GM19397 (cell line): ENCODE results near the gene TMEM88.
A peak's percentile ranks its signal among the peaks of the same experiment; 100 is the strongest.

Experiments
- ATAC-seq: cut with Tn5 transposase; IDR thresholded peaks from one replicate; pipeline ENCODE4 v1.9.1; 2021; ENCODE audit warnings: mild to moderate bottlenecking, moderate library complexity; ENCODE audit not compliant: unreplicated experiment

TMEM88 gene

DNA sequence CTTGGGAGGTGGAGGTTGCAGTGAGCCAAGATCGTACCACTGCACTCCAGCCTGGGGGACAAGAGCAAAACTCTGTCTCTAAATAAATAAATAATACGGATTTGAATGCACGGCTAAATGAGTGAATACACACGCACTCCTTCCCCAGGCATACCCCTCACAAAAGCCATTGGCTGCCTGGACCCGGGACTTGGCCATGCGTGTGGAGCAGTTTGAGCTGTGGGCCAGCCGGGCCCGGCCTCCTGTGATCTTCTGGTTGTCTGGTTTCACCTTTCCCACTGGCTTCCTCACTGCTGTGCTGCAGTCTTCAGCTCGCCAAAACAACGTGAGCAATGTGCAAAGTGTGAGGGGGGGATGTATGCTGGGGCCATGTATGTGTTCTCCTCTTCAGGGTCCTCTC, 22.4 kb upstream of the TMEM88 start:
- no peak for ATAC-seq

DNA sequence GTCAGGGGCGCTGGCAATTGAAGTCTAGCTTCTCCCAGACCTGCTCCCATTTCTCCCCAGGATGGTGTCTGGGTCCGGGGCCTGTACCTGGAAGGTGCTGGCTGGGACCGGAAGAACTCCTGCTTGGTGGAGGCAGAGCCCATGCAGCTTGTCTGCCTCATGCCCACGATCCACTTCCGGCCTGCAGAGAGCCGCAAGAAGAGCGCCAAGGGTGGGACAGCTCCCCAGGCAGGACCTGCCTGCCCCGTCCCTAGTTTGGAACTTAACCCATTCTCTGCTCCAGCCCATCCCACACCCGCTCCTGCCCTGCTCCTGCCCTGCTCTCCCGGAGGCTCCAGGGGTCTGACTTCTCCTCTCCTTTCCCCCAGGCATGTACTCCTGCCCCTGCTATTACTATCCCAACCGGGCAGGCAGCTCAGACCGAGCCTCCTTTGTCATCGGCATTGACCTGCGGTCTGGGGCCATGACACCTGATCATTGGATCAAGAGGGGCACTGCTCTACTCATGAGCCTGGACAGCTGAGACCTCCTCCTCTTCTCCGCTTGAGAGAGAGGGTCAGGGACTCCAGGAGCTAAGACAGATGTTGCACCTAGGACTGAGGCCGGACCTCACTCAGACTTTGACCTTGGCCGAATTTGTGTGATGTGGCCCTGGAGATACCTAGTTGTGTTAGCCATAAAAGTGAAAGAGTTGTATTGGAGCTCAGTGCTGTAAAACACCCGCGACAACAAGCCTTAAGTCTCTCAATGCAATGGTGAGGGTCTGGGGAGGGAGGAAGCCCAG, 21.7 kb upstream of the TMEM88 start:
- ATAC-seq = no peak

DNA sequence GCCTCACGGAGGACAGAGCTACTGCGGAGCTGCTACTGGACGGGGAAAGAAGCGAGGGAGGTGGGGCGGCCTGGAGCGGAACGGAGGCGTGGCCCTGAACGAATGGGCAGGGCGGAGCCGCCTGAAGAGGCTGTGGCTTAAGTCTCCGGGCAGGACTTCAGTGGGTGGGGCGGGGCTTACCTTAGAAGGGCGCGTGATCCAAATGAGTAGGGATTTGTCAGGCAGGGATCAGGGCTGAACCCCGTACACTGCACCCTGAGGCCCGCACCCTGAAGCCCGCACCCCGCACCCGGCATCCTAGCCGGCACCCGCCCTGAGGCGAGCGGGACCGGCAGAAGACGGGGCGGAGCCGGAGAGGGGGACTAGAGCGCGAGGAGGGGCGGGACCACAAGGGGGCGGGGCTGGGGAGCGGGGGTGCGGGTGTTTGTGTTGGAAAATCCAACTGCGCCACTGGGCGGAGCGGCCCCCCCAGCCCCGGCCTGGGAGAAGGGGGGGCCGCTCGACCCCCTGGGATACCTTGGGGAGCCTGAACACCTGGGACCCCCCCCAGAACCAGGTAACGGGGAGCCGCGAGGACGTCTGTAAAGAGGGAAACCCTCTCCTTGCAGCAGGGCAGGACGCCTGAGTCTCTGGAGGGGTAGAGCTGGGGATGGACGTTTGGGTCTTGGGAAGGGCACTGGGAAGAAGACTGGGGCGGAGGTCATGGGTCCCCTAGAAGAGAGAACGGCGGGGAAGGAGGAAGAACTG, 20.9 kb upstream of the TMEM88 start, which contains the start of gene KDM6B:
Gene KDM6B, plus strand, starts transcription at position 423 of the 747 bp plus-strand sequence. CDS start 11,338 bp downstream, outside the sequence.
- ATAC-seq = peak; percentile 38

DNA sequence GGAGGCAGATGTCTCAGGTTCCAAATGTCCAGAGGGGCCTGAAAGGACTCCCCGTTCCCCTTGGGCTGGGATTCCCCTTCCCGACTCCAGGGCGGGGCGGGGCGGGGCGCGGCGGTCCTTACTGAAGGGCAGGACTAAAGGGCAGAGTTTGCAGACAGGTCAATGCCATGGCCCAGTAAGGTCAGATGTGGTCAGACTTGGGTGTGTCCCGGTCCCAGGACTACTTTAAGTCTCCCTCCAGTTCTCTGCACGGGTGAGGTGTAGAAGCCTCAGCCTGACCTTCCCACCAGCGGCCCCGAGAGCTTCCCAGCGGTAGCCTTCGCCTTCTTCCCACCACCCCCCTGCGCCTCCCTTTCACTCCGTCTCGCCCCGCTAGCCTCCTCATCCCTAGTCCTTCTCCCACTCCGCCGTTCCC, 20.3 kb upstream of the TMEM88 start:
- ATAC-seq = no peak

DNA sequence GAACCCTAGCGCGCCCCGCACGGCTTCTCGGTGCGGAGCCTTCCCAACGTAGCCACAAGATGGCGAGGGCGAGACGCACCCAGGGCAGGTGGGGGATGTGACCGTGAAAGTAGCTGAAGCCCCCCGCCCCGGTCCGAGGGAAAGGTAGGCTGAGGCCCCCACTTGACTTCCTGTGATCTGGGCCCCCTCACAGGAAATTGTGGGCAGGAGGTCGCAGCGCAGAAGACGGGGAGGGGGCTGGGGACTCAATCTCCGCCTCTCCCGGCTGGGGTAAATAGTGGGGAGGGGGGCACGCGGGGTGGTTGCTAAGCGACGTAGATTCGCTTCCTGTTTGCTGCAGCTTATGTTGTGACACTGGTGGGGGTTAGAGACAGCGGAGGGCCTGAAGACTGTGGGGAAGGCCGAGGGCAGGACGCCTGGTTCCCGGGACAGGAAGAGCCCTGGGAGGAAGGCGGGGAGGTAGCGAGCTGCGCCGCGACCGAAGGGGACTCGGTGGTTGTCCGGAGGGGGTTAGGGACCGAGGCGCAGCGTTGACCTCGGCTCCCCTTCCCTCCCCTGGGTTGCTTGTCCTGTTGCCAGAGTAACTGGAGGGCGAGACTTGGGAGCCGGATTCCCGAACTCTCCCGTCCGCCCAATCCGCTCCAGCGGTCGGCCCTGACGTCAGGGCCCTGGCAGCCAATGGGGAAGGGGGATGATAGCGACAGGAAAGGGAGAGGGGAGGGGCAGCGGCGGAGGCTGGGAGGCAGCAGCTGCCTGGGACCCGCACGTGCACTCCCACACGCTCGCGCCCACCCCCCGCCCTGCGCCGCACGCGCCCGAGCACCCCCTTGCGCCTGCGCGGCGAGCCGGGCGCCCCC, 19.7 kb upstream of the TMEM88 start:
- peak; percentile 53 for ATAC-seq

DNA sequence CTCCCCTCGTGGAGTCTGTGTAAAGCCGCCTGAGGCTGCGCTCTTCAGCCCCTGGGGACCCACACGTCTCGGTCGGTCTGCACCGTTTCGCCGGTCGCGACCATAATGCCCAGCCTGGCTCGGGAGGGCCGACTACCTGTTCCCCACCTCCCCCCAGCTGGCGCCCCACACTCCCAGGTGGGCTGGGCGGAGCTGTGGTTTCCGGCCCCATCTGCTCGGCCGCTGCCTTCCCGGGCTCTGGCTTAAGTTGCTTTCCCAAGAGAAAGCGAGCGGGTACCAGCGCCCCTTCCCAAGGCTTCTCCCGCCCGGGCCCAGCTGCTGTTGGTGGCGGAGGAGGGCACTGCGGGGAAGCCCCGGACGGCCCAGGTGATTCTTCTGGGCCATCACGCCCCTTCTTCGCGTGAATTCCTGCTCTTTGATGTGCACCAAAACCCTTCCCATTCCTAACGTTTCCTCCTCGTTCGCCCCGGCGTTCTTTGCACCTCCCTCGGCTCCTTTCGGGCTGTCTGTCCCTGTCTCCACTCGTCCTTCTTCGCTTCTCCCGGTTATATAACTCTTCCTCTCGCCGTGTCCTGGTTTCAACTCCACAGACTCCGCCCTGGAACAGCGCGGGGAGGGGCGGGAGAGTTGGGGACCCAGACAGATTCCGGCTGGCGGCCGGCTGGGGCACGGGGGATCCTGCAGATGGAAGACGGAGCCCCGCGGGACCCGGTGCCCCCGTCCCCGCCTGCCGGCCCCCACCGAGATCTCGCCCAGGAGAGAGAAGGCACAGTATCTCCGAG, 18.9 kb upstream of the TMEM88 start:
- no peak for ATAC-seq

DNA sequence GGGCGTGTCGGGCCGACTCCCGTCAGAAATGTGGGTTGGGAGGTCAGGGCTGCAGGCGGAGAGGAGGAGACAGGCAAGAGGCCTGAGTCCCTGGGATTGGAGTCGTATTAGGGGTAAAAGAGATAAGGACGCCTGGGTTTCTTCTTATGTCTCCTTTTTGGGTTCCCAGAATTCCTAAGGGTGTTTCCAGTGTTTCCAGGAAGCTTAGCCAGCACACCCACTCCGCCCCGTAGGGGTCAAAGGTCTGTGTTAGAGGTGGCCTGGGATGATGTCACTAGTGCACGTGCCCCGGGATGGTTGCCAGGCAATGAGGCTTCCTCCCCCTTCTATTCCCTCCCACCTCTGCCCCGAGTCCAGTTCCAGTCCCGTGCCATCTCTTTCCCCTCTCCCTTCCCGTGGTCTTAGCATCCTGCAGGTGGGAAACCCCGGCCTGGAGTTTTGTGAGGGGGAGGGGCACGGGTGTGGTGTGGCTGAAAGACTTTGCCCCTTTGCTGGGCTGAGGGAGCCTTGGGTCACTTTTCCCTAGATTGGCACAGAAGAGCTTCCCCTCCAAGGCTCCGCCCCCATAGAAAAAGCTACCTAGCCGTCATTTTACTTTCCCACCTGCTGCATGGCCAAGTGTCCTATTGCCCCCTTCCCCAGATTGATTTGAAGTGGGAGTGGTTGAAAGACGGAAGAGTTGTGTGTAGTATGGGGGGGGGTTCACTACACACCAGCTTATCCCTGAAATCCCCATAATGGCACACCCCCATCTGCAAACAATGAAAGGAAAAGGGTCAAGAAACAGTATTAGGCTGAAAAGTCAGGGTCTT, 18.1 kb upstream of the TMEM88 start:
- ATAC-seq = no peak

DNA sequence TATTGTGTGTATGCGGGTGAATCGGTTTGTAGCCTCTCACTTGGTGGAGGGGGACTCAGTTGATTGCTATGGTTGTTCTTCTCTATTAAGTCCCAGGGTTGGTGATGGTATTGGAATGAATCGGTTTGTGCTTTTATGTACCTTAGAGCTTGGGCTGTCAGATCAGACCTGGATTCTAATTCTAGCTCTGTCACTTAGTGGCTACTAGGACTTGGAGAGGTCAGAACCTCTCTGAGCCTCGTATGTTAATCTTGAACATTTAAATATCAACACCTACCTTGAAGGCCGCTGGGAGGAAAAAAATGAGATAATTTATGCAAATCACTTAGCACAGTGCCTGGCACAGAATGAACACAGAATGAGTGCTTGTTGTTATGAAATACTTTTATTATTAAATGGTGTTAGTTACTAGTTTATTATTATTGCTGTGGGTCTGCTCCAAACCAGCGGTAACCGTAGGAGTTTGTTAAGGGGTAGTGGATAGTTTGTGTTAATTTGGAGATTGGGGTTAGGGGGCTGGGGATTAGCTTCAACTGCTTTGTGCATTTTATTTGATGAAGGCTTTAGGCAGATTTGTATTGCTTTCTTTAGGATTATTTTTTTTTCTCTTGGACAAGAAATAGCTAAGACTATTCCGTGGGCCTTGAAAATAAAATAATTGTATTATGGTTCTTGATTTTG, 17.3 kb upstream of the TMEM88 start:
- no peak for ATAC-seq

DNA sequence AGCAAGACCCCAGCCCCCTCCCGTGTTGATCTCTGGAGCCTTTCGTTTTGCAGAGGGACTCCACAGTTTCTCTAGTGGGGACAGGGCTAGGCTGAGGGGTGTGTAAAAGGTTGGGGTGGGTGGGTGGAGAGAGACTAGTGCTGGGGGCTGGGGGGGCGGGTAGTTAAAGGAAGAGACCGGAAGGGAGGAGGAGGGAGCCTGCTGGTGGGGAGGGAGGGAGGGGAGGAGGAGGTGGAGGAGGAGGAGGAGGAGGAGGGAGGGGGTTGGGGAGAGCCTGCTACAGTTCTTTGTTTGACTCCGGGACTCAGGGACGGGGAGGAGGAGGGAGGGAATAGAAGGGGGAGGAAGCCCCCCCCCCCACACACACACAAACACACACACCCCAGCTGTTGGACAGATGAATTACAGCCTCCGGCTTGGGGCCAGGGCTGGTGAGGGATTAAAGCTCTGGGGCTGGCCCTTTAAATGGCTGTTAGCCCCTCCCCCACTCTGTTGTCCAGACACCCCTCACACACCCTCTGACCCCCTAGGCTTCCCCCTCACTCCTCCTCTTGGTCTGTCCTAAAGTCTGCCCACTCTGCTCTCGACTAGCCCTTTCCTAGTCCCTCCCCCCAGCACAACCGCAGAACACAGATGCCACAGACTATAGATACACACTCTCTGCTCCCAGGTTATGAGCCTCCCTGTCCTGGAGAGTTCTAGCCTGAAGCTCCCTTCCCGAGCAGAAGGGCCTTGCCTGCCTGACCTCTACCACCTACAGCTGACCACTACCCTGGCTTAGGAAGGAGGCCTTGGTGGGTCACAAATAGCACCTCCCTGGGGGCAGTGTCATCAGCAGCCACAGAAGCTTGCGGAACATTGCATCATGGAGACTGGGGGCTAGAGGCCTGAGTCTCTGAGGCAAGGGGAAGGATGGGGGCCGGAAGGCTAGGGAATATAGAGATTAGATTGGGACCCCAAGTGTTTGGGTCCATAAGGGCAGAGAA, 16.5 kb upstream of the TMEM88 start:
- no peak for ATAC-seq

DNA sequence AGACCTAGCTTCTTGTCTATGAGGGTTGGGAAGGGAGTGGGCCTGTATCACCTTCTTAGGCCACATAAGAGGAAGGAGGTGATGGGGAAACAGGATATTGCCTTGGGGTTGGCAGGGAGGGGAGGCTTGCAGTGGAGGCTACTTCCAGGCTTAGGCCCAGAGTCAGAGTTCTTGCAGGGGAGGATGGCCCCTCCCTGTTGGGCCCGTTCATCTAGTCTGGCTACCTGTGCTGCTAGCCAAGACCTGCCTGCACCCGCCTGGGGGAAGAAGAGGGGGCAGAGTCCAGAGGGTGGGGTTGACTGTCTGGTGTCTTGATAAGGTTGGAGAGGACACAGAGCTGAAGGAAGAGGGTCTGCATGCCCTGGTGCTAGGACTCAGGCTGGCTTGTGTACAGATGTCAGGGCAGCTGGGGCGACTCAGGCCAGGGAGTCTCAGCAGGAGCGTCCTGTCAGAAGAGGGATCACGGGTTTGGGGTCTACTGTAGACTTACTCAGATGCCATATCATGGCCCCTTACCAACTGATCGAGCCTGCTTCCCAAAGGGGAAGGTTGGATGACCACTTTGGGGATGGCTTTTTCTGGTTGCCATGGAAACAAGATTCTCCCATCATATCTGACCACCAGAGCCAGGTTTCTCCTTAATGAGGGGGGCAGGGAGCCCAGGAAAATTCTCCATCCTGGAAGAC, 15.5 kb upstream of the TMEM88 start:
- ATAC-seq = no peak

DNA sequence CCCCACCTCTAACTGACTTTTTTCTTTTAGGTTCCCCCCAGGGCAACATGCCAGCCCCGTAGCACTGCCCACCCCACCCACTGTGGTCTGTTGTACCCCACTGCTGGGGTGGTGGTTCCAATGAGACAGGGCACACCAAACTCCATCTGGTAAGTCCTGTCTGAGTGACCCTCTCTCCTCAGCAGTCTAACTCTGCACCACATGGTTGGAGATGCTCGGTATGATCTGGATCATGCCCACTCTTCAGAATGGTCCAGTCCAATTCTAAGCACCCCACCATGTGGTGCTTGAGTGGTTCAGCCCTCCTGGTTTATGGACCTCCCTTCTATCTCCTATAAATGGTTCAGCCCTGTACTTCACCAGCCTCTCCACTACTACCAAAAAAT, 15.0 kb upstream of the TMEM88 start:
- no peak for ATAC-seq

DNA sequence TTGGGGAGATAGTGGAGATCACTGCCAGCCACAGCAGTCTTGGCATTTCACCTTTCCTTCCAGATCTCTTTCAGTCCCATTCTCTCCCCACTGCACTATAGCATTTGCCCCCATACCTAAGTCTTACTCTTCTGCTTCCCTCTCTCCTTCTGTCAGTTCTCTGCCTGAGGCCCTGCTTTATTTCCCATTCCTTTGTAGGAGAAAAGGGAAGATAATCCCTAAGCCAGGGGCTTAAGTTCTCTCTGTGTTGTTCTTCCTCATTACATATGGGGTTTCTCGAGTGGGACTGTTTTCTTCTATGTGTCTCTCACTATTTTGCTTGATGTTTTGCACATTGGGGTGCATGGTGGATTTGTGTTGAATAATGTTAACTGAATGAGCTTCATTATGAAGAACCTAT, 14.4 kb upstream of the TMEM88 start:
- no peak for ATAC-seq

DNA sequence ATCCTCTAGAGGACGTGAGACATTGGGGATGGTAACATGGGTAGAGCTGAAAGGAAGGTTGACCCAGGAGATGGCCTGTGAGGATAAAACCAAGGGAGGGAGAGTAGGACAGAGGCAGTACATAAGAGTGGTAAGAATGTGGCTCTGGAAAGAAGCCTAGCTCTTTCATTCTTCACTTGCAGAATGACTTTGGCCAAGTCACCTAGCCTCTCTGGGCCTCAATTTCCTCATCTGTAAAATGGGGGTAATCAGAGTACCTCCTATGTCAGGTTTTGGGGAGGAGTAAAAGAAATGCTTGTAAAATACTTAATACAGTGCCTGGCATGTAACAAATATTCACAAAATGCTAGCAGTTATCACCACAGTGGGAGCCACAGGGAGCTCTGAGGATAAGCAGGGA, 14.0 kb upstream of the TMEM88 start:
- no peak for ATAC-seq

DNA sequence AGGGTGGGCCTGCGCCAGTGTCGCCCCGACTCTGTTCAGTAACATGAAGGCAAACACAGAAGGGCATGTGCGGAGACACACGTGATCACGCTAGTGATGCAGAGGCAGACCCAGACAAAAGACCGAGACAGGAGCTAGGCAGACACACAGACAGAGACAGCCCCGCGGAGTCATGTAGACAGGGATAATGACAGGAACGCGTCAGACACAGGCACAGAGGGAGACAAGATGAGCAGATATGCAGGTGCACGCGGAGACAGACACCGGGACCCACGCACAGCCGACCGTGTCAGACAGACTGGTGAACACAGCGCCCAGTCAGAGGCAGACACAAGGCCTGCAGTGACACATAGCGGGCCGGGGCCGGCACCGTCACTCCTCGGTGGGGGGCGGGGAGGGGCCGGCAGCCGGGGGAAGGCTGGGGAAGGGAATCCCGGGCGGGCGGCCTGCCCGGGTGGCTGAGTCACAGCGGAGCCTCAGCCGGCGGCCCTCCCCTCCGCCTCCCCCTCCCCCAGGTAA, 13.4 kb upstream of the TMEM88 start:
- peak; percentile 1 for ATAC-seq

DNA sequence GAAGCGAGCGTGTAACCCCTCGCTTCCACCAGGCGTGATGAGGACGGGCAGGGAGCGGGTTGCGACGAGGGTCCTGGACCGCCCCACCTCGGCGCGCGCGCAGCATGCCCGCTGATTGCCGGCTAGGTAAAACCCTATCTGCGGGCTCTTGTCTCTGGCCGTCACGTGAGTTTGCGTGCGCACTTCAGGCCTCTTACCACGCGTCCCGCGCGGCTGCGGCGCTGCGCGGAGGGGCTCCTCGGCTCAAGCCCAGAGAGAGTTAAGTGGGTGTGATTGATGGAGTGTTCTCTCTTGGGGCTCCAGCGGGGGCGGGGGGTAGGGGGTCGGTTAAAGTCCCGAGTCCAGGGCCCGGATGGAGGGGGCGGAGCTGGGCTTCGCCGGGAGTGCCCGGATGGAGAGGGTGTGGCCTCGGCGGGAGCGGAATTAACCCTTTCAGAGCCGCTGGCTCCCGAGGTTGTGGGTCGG, 12.9 kb upstream of the TMEM88 start:
- peak; percentile 25 for ATAC-seq

DNA sequence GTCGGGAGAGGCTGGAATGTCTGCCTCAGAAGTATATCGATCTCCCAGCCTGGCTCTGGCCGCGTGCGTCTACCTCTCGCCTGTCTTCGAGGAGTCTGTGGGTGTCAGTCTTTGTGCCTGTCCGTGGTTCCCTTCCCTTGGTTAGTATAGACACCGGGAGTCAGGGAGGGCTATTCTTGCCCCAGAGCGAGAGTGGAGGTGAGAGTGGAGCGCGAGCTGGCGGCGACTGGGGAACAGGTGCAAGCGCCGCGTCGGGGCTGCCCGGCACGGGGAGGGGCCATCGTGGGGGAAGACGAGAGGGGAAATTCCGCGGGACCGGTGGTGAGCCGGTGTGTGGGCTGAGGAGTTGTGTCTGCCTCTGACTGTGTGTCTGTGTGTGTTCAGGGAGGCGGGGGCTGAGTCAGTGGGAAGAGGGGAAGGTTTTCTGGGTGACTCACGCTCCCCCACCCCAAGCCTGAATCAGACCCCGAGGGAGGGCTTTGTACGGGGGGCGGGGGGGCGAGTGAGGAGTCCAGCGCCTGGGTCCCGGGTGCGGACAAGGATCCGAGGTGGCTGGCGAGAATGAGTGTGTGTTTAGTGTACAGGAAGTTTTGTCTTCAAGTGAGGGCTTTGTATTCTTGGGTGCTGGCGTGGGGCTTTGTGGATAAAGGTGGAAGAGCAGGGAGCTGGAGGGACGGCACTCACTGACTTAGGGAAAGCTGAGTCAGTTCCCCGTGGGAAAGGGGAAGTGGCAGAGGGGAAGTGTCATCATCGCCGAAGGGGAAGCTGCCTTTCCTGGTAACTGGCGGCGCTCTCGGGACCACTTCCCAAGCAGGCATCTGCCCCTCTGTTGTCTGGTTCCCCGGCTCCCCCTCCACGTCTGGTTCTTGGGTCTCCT, 12.2 kb upstream of the TMEM88 start:
- peak; percentile 27 for ATAC-seq
